ENCODE measurements around the gene STIP1. TPM values are rescaled to one million over a fixed set of nuclear protein-coding genes. Genes with fewer than 3 reads are reported as not detected.

The STIP1 gene
- total and polyA plus RNA-seq, 2 of the 4 experiments (the other 2 are of a cell fraction) = 201 to 489 TPM

GRCh38 chr11:64224151-64224890, 38.4 kb downstream of the STIP1 start:
- Histone ChIP-seq H2BK20ac (ENCODE audit: low read depth, low read length) (no peak overlapping the region), H3K9ac (ENCODE audit: low read depth, low read length) (no peak overlapping the region), H3K36me3 (ENCODE audit: control insufficient read depth, insufficient read depth, low read length) (peaks cover 5% of the 10 kb centered on the region), H3K18ac (ENCODE audit: low read depth, low read length) (no peak overlapping the region), H2AK9ac (replicated peaks; ENCODE audit: low read depth, low read length, poor library complexity) (peak overlapping the region; percentile 65), H3K4me1 (ENCODE audit: control insufficient read depth, insufficient read depth, low read length) (peaks cover 14% of the 10 kb centered on the region), H3K27me3 (ENCODE audit: control insufficient read depth, insufficient read depth, low read length) (no peaks in the 10 kb centered on the region), H3K4me3 (ENCODE audit: insufficient read depth, low read depth, low read length) (no peak overlapping the region), H3K4ac (ENCODE audit: low read depth, low read length) (no peak overlapping the region), H2BK120ac (ENCODE audit: low read depth, low read length) (no peak overlapping the region), H3K14ac (replicated peaks; ENCODE audit: low read depth, low read length) (no peak overlapping the region), H3K9me1 (ENCODE audit: insufficient read depth, low read length) (peaks cover 19% of the 10 kb centered on the region), H3K27ac (ENCODE audit: insufficient read depth, low read length) (no peak overlapping the region), H4K8ac (ENCODE audit: low read depth in 2 of 2, low read length in 2 of 2) (no peak overlapping the region), H3K9me3 (ENCODE audit: control insufficient read depth, insufficient read depth, low read length) (no peaks in the 10 kb centered on the region), H4K5ac (ENCODE audit: low read depth, low read length) (no peak overlapping the region), H2AK5ac (ENCODE audit: low read depth, low read length) (no peak overlapping the region), H3K56ac (ENCODE audit: extremely low read depth, insufficient read depth, low read length) (no peak overlapping the region), H2AFZ (replicated peaks; ENCODE audit: low read length, poor library complexity) (no peak overlapping the region), H2BK15ac (ENCODE audit: low read depth, low read length) (no peak overlapping the region), H4K91ac (ENCODE audit: insufficient read depth, low read depth, low read length) (no peak overlapping the region), H4K20me1 (ENCODE audit: insufficient read depth, low read length) (no peaks in the 10 kb centered on the region; the same call in 1 of the 2 replicates), H2BK5ac (ENCODE audit: low read depth, low read length, poor library complexity, severe bottlenecking) (no peak overlapping the region), H3K23ac (ENCODE audit: low read depth, low read length) (no peak overlapping the region), H3K79me1 (ENCODE audit: low read depth in 1 of 2, low read length in 2 of 2) (peaks cover 22 to 47% of the 10 kb centered on the region in 2 experiments; a peak in 3 of 4 replicates), H3K4me2 (ENCODE audit: low read depth, low read length) (no peak overlapping the region)
- intact Hi-C loops (cut with micrococcal nuclease) = no loop called here
- in situ Hi-C loops (cut with MboI; ENCODE audit: low sequenced_read_pairs) = no loop called here
- no peak for DNase-seq
- BruUV-seq (replicated peaks) = TSS peak; percentile 49
- ChIA-PET POLR2A (ENCODE audit: unreplicated experiment) (interaction anchor here (0.5 kb wide), 1 partner anchor 1452 kb away, joined by 4 read pairs; no protein-coding TSS in a partner anchor), CTCF (no interaction called here)
- ATAC-seq (ENCODE audit: low read depth) = no peak
- WGBS, 2 experiments (ENCODE audit: extremely low coverage in 2 of 2, insufficient read length in 1 of 2) = 95% methylated on average over 15 of the region's 17 CpGs; no CpG with 5 or more reads in 1 of the 2 experiments
- TF ChIP-seq RAD21 (IDR thresholded peaks at IDR 0.05; ENCODE audit: low read length) = no peak
- dilution Hi-C loops (cut with HindIII; ENCODE audit: low sequenced_read_pairs, unreplicated experiment) = no loop called here
